Stimulated activated CD4-positive, alpha-beta T cell treated with anti-CD3 and anti-CD28 coated beads, Interleukin-4, amount 100 ng/mL, for 24 hours (primary cell): Measurements from ENCODE around the gene REPIN1.
"Not testable (repeated sequence)": the region's sequence is repeated elsewhere in the genome, so short reads cannot be mapped to it uniquely, and the experiment has no call there.

Experiments used
- DNase-seq: peaks from one replicate; pipeline ENCODE4 v3.0.0-alpha.2; 2020

REPIN1 gene

DNA sequence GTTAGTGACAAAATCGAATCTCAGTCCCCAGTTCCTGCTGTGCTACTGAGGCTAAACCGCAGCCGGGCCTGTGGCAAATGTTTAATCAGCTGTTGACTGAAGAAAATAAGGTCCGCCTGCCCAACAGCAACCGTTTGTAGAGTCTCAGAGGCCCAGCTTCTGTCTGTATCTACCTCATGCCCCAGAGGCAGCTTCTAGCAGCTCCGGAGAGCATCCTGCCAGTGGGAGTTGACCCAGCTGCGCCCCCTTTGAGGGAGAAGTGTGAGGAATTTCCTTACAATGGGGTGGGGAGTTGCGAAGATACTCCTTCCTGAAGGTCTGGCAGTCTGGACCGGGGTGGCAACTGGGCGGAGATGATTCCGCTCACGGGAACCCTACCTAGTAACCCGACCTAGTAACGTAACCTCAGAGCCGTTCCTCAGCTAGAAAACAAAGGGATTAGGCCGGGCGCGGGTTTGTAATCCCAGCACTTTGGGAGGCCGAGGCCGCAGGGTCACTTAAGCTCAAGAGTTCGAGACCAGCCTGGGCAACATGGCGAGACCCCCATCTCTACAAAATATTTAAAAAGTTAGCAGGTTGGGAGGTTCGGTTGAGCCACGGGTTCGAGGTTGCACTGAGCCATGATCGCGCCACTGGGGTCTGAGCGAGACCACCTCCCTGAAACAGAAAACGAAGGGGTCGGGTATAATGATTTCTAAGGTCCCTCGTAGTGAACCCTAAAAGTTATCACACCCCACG is 9.7 kb downstream of the REPIN1 start:
- peak; percentile 36 for DNase-seq

- DNase-seq, result peak; percentile 93
Measured at GRCh38 chr7:150378853-150379440, 10.3 kb downstream of the REPIN1 start, which contains the start of gene ZNF775. TSS of gene ZNF775 (plus strand) at chr7:150379330. CDS start at chr7:150388471, 9,141 bp downstream.

- DNase-seq, result peak; percentile 19
Measured at GRCh38 chr7:150379441-150380379, 11.1 kb downstream of the REPIN1 start.

DNA sequence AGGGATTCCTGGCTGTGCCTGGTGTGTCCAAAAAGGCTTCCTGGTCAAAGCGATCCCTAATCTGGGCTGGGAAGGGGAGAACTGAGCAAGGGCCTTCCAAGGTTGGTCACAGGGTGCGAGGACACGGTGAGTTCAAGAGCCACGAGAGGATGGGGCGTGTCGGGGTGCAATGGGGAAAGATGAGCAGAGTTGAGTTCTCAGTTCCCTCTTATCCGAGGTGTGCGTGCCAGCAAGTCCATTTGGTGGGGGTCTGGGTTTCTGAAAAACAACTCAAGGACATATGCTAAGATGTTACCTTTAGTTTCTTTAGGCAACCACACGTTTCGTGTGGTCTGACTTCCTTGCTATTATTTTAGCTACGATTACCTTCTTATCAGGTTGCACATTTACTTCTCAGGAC is 11.8 kb downstream of the REPIN1 start:
- no peak for DNase-seq

- DNase-seq, result no peak
Measured at GRCh38 chr7:150381096-150381495, 12.5 kb downstream of the REPIN1 start.

DNA sequence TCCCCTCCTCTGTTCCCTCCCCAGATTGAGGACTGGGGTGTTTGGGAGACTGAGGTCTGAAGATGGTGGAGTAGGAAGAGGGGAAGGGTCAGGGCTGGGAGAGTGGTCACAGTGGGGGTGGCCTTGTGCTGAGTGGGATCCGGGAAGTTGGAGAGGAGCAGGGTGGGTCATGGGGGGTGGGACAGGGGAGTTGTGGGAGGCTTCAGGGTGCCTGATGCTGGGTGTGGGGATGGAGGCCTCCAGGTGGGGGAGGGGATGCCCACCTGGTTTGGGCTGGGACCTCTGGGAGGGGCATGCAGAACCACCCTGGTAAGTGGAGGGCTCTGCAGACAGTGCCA is 13.1 kb downstream of the REPIN1 start:
- DNase-seq, result no peak

GRCh38 chr7:150382123-150382843 is 13.7 kb downstream of the REPIN1 start:
- no peak for DNase-seq

DNA sequence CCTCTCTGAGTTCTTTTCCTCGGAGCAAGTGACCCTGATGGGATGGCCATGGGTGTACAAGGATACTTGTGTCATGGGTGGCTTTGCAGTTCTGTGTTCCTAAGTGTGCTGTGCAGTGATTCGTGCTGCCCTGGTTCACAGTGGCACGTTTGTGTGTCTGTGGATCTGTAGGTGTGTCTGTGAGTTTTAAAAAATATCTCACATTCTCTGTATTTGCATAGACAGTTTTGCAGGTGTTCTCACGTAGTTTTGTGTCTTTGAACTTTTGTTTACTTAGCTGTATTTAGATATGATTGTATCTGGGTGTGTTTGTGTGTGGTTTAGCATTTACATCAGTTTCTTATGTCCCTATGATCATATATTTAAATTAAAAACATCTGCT is 14.2 kb downstream of the REPIN1 start:
- DNase-seq, result no peak

DNA sequence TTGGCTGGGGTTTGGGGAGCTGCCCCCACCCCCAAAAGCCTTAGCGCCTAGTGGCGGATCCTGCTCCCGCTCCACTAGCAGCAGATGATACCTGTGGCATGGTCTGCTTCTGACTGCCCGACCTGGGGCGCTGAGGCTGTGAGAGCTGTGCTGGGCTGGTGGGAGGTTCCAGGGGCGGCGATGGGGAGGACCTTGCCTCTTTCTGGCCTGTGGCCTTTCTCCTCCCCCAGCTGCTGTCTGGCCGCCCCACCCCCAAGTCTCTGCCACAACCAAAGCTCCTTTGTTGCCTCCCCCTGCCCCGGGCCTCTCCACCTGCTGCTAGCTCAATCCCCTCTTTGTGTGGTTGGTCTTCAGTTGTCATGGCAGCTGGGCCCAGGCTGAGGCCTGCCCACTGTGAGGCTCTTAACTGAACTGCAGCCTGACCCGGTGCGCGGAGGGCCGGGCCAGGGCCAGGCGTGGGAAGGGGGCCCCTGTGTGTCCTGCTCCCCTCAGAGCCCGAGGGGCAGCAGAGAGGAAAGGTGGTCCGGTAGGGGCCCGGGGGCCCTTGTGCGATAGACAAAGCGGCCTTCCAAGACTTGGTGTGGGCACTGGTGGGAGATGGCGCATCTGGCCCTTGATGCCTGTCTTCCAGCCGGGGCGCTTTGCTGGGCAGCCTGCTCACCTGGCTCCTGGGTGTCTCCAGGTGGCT is 15.2 kb downstream of the REPIN1 start:
- DNase-seq, result no peak

DNA sequence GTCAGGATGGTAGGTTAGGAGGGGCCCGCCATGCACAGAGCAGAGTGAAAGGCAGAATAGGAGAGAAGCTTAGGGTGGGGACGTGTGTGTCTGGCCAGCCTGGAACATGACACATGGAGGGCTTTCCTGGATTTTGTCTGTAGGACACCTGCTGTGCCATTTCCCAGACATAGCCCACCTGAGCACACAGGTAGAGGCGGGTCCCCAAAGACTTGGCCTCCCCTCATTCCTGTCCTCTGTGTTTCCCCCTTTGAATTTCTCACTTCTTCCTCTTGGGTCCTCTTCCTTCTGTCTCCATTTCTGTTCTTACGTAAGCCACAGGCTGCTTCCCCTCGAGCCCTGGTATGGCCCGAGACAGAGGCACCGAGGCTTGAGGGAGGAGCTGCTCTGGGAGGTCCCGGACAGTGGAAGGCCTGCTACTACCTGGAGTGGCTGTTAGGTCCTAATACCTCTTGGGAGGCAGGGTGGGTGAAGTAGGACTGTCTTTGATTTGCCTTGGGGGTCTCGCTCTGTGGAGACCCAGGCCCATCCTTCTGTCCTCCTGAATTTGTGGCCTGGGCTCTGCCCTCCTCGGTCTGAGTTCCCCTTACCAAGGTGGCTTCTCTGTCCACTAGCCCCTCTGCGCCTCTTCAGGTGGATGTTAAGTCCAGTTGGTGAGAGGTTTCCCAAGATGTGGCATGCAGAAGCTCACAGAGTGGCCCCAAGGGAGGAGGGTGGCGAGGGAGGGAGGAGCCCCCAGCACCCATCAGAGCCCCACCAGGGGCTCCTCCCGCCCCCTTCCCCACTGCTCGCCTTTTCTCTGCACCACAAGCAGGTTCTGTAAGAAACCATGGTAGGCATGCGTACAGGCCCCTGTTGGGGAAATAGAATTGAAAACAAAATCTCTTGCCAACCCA is 16.0 kb downstream of the REPIN1 start:
- DNase-seq, result no peak

GRCh38 chr7:150385302-150385723 is 16.7 kb downstream of the REPIN1 start:
- no peak for DNase-seq

DNA sequence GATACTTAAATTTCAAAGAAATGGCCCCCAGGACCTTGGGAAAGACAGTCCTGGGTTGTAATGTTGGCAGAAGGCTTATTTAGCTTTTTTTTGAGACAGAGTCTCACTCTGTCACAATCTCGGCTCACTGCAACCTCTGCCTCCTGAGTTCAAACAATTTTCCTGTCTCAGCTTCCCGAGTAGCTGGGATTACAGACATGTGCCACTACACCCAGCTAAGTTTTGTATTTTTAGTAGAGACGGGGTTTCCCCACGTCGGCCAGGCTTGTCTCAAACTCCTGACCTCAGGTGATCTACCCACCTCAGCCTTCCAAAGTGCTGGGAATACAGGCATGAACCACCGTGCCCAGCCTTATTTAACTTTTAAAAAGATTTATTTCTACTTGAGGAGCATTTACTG is 17.3 kb downstream of the REPIN1 start:
- not testable (repeated sequence) for DNase-seq

DNA sequence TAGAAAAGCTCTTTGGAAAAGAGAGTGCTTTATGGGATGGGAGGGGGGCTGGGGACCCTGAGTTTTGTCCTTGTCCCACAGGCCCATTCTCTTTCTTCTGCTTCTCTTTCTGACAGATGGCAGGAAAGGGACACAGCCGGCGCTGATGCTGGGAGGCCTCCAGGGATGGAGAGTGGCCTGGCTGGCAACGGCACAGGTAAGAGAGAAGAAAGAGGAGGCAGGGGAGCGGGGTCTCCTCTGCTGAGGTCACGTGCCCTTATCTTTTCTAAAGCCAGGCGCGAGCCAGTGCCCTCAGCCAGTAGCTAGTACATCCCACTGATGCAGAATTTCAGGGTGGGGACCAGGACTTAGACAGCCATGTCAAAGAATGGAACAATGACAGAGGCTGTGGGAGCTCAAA is 19.7 kb downstream of the REPIN1 start:
- DNase-seq, result no peak

- no peak for DNase-seq
Measured at GRCh38 chr7:150388709-150389531, 20.3 kb downstream of the REPIN1 start.

- DNase-seq, result no peak
Measured at GRCh38 chr7:150389532-150389816, 20.9 kb downstream of the REPIN1 start.

DNA sequence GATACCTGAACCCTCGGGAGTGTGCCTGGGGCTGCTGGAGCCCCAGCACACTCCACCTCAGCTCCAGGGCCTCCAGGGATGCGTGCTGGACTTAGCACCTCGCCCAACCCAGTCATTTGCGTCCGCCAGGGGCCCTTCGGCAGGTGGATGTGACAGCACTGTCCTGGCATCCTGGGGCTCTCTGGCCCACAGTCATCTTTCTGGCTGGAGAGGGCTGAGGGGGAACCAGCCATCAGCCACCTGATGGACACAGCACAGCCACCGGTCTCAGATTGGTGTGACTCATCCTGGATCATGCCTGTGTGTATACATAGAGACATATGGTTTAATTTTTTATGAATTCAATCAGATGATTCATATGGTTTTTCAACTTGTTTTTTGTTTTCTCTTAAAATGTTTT is 21.6 kb downstream of the REPIN1 start:
- DNase-seq, result no peak

DNA sequence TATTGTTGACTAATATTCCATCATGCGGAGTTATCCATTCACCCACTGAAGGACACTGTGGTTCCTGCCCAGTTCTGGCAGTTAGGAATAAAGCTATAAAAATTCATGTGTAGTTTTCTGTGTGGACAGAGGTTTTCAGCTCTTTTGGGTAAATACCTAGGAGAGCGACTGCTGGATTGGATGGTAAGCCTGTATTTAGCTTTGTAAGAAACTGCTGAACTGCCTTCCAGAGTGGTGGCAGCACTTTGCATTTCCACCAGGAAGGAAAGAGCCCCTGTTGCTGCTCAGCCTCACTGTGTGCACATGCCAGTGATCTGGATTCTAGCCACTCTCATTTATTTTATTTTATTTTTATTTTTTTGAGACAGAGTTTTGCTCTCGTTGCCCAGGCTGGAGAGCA is 24.7 kb downstream of the REPIN1 start:
- no peak for DNase-seq

DNA sequence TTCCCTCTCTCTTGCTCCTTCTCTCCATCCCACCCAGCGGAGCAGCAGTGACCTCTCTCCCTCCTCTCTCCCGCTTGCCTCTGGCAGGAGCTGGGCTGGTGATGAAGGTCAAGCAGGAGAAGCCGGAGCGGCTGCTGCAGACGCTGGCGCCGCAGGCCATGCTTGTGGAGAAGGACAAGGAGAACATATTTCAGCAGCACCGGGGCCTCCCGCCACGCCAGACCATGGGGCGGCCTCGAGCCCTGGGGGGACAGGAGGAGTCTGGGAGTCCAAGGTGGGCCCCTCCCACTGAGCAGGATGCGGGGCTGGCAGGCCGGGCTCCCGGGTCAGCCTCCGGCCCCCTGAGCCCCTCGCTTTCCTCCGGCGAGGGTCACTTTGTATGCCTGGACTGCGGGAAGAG is 27.8 kb downstream of the REPIN1 start:
- DNase-seq, result no peak

GRCh38 chr7:150396851-150397260 is 28.2 kb downstream of the REPIN1 start:
- DNase-seq, result no peak

DNA sequence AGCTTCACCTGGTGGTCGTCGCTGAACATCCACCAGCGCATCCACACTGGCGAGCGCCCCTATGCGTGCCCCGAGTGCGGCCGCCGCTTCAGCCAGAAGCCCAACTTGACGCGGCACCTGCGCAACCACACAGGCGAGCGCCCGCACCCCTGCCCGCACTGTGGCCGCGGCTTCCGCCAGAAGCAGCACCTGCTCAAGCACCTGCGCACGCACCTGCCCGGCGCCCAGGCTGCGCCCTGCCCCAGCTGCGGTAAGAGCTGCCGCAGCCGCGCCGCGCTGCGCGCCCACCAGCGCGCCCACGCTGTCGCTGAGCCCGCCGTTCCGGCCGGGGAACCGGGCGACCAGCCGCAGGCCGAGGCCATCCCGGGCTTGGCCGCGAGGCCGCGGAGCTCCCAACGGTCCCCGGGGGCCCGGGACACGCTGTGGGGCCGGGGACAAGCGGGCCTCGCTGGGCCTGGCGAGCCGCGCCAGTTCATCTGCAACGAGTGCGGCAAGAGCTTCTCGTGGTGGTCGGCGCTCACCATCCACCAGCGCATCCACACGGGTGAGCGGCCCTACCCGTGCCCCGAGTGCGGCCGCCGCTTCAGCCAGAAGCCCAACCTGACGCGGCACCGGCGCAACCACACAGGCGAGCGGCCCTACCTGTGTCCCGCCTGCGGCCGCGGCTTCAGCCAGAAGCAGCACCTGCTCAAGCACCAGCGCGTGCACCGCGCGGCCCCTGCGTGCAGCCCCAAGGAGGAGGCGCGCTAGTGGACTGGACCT is 28.9 kb downstream of the REPIN1 start:
- DNase-seq, result no peak
